ENCODE measurements around the gene KLRF2.

DNA sequence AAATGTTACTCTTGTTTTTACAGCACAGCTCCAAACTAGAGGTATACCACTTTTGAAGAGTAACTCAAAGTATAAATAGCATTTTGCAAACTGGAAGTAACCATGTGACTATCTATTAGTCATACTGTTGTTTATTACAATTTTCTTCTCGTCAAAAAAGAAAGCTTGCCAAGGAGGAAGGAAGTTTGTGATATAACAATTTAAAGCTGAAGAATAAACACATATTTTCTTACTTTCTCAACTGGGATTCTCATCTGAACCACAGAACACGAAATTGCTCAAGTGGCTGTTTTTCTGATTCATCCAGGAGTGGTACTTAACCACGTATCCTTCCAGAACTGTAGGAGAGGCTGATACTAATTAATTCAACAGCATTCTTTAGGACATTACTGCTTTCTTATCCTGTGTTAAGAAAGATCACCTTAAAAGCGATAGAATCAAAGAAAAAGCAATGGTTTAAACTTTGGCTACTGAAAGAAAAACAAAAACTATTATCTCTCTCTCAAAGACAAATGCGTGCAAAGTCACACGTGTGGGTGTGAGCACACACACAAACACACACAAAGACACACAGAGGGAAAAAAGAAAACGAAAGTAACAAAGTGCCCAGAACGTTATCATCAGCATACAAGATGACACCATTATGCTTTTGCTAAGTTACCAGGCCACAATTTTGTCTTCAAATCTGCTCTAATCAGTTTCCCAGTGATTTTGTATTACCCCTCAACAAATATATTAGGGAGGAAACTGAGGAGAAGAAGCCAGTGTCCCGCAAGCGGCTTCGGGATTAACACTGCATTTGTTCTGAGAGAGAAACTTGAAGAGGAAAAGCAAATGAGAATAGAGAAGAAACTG lies 11.8 kb upstream of the KLRF2 start, which contains the start of gene CLEC2B:
- TF ChIP-seq EZH2 (IDR thresholded peaks at IDR 0.05; ENCODE audit: insufficient read depth, poor library complexity, severe bottlenecking) (no peak), EZH2phosphoT487 (IDR thresholded peaks at IDR 0.05; ENCODE audit: insufficient read depth, low read depth) (no peak)

Data from GM23248 (cell line).